Activated CD8-positive, alpha-beta T cell treated with anti-CD3 and anti-CD28 coated beads for 36 hours (primary cell): ENCODE results near the gene NUDT14. TPM values are rescaled to one million over a fixed set of nuclear protein-coding genes. Genes with fewer than 3 reads are reported as not detected.

ENCODE experiments used
- ATAC-seq: fragments of 200-7000 bp; cut with Tn5 transposase; one replicate; pipeline ENCODE4 v1.10.0; 2021; ENCODE audit warnings: mild to moderate bottlenecking, moderate library complexity
- CTCF ChIA-PET: fragments of 350-600 bp; sonication (Branson Sonifier 250); formaldehyde crosslinking; loops from one replicate; lab custom pipeline; 2021; ENCODE audit warnings: antibody characterized with exemption; lab: Charles Lee
- POLR2A ChIA-PET: fragments of 350-600 bp; sonication (Branson Sonifier 250); formaldehyde crosslinking; loops from one replicate; lab custom pipeline; 2021; ENCODE audit warnings: antibody characterized with exemption; lab: Charles Lee
- DNase-seq: peaks from one replicate; pipeline ENCODE4 v3.0.0-alpha.2; 2020
- H3K27ac Mint-ChIP-seq: one replicate; pipeline ENCODE4 v1.8.0; 2021; ENCODE audit warnings: mild to moderate bottlenecking, mixed read lengths
- H3K27me3 Mint-ChIP-seq: one replicate; pipeline ENCODE4 v1.8.0; 2021; ENCODE audit warnings: mixed read lengths
- H3K36me3 Mint-ChIP-seq: one replicate; pipeline ENCODE4 v1.8.0; 2021; ENCODE audit warnings: low read depth, mixed read lengths
- H3K4me1 Mint-ChIP-seq: one replicate; pipeline ENCODE4 v1.8.0; 2021; ENCODE audit warnings: low read depth, mixed read lengths
- H3K4me3 Mint-ChIP-seq: one replicate; pipeline ENCODE4 v1.8.0; 2021; ENCODE audit warnings: mild to moderate bottlenecking, moderate library complexity, mixed read lengths
- H3K9me3 Mint-ChIP-seq: one replicate; pipeline ENCODE4 v1.8.0; 2021; ENCODE audit warnings: mixed read lengths
- CTCF ChIP-seq: fragments of 200-600 bp; IDR thresholded peaks from one replicate; pipeline ENCODE4 v1.8.0; 2022; ENCODE audit warnings: antibody characterized with exemption, mild to moderate bottlenecking
- intact Hi-C: fragments of 100-400 bp; cut with micrococcal nuclease; formaldehyde crosslinking; loops from one replicate; pipeline ENCODE4 v1.10.0; 2022
- total RNA-seq, 2 experiments: library from RNA; stranded (reverse); gene quantifications; one replicate each; pipeline ENCODE4 v1.2.3, GENCODE V29; 2021

Gene NUDT14
- total RNA-seq, 2 experiments from 2014 or later, result 9.3 to 9.7 TPM

GRCh38 chr14:105168979-105169507 is 12.1 kb downstream of the NUDT14 start:
- Mint-ChIP-seq H3K9me3 (no peaks in the 10 kb centered on the region), H3K4me3 (peak overlapping the region; percentile 46), H3K27me3 (peaks cover 19% of the 10 kb centered on the region), H3K4me1 (peaks cover 2% of the 10 kb centered on the region), H3K36me3 (no peaks in the 10 kb centered on the region), H3K27ac (no peak overlapping the region)
- DNase-seq, result peak; percentile 62
- intact Hi-C loops, result no loop called here
- TF ChIP-seq CTCF, result peak; percentile 86
- ChIA-PET CTCF (interaction anchor here (0.7 to 2.7 kb wide), 10 partner anchors 11 to 321 kb away, joined by 3 to 17 read pairs (median 4); no protein-coding TSS in a partner anchor), POLR2A (interaction anchor here (0.6 to 1.1 kb wide), 3 partner anchors 11 to 365 kb away, joined by 3 read pairs; no protein-coding TSS in a partner anchor)
- ATAC-seq, result peak; percentile 57

DNA sequence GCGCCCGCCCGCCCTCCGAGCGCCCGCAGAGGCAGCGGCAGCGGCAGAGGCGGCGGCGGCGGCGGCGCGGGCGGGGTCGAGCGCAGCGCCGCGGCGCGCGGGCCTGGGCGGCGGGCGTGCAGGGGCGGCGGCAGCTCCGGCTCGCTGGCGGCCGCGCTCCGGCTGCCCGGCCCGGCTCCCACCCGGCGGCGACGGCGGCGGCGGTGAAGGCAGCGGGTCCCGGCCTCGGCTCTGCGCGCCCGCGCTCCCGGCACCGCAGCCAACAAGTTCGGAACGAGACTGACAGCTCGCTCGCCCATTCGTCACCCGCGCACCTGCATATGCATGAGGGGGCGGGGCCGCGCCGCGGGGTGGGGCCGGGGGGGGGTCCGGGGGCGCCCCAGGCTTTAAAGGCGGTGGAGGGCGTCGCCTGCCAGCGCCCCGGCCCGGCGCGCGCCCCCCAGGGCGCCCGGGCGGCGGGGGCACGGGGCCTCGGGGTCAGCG is 12.6 kb downstream of the NUDT14 start, which contains the start of gene JAG2:
TSS of gene JAG2 (minus strand) at position 281 of the 483 bp plus-strand sequence. CDS start 356 bp downstream, outside the sequence.
- Mint-ChIP-seq H3K9me3 (no peaks in the 10 kb centered on the region), H3K36me3 (no peaks in the 10 kb centered on the region), H3K4me1 (peaks cover 2% of the 10 kb centered on the region), H3K4me3 (peak within 1 kb of the TSS; percentile 58), H3K27ac (no peak within 1 kb of the TSS), H3K27me3 (peaks cover 19% of the 10 kb centered on the region)
- peak; percentile 48 for ATAC-seq
- peak; percentile 58 for DNase-seq
- ChIA-PET POLR2A (interaction anchor here (0.6 kb wide), 2 partner anchors 82 to 365 kb away, joined by 3 read pairs; no protein-coding TSS in a partner anchor), CTCF (interaction anchor here (0.7 to 2.7 kb wide), 12 partner anchors 7 to 321 kb away, joined by 3 to 17 read pairs (median 4); no protein-coding TSS in a partner anchor)
- TF ChIP-seq CTCF, result no peak
- intact Hi-C loops, result no loop called here

DNA sequence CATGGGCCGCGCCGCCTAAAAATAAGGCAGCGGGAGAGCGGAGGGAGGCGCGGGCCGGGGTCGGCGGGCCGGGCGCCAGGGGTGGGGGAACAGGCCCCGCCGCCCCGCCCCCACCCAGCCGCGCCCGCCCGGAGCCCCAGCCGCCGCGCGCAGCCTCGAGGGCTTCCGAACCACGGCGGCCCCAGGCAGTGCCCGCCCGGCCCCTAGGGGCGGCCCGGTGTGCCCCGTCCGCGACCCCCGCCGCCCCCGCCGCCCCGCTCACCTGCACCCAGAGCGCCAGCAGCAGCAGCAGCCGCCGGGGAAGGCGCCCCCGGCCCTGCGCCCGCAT is 13.1 kb downstream of the NUDT14 start:
- ATAC-seq, result no peak
- H3K4me3 Mint-ChIP-seq, result peak overlapping the region; percentile 58
- no peak overlapping the region for H3K27ac Mint-ChIP-seq
- CTCF ChIA-PET, result interaction anchor here (0.9 to 2.7 kb wide), 9 partner anchors 8 to 203 kb away, joined by 3 to 17 read pairs (median 3); no protein-coding TSS in a partner anchor
- peaks cover 19% of the 10 kb centered on the region for H3K27me3 Mint-ChIP-seq
- no peaks in the 10 kb centered on the region for H3K36me3 Mint-ChIP-seq
- POLR2A ChIA-PET, result no interaction called here
- peaks cover 2% of the 10 kb centered on the region for H3K4me1 Mint-ChIP-seq
- no peak for TF ChIP-seq CTCF
- H3K9me3 Mint-ChIP-seq, result no peaks in the 10 kb centered on the region
- DNase-seq, result no peak
- intact Hi-C loops, result no loop called here

DNA sequence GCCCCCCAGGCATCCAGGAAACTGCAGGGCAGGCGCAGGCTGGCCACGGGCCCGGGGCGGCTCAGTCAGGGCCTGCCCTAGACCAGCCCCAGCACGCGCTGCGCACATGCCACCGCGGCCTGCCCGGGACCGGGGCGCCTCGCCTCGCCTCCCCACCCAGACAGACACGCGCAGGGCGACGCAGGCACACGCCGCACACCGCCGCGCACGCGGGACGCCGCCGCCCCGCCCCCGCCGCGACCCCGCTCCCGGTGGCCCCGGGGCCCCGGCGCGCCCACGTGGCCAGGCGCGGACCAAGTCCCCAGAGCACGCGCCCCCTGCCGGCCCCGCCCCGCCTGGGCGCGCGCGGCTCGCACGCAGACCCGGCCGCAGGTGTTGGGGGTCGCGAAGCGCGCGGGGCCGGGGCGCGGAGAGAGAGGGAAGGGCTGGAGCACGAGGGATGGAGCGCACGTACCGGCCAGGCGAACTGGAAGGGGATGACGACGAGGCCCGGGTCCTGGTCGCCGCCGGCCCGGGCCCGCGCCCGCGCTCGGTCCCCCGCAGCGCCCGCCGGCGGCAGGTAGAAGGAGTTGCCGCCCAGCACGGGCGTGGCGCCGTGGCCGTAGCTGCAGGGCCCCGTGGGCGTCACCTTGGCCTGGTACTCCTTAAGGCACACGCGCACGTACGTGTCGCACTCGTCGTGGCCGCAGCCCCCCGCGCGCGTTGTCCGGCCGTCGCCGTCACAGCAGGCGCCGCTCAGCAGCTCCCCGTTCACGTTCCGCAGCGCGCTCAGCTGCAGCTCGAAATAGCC is 13.6 kb downstream of the NUDT14 start:
- CTCF ChIA-PET, result interaction anchor here (0.9 to 2.7 kb wide), 8 partner anchors 8 to 204 kb away, joined by 3 to 17 read pairs (median 3); no protein-coding TSS in a partner anchor
- Mint-ChIP-seq H3K4me3 (peak overlapping the region; percentile 58), H3K36me3 (no peaks in the 10 kb centered on the region), H3K9me3 (no peaks in the 10 kb centered on the region), H3K27me3 (peaks cover 19% of the 10 kb centered on the region), H3K4me1 (peaks cover 2% of the 10 kb centered on the region), H3K27ac (no peak overlapping the region)
- ATAC-seq (peak; percentile 18), DNase-seq (no peak)
- TF ChIP-seq CTCF, result peak; percentile 48
- intact Hi-C loops, result no loop called here
- POLR2A ChIA-PET, result no interaction called here
